Fibroblast of mammary gland (primary cell): ENCODE data around the gene LUC7L.
"Not testable (repeated sequence)": the region's sequence is repeated elsewhere in the genome, so short reads cannot be mapped to it uniquely, and the experiment has no call there.

Source experiments
- DNase-seq: peaks from one replicate; pipeline ENCODE4 v3.0.0-alpha.2; 2010; ENCODE audit warnings: low read depth
- H3K4me3 ChIP-seq: 2 replicates; pipeline ENCODE4 v1.5.1; 2011; ENCODE audit warnings: low read depth, mild to moderate bottlenecking, low read length, moderate library complexity; ENCODE audit not compliant: control insufficient read depth
- CTCF ChIP-seq: conservative IDR thresholded peaks from 2 replicates; pipeline ENCODE4 v1.5.1; 2011; ENCODE audit warnings: low read depth, low read length, inconsistent platforms; ENCODE audit not compliant: control insufficient read depth, insufficient read depth

Gene LUC7L

GRCh38 chr16:273547-274421, 44.5 kb upstream of the LUC7L start:
- no peak overlapping the region for H3K4me3 ChIP-seq
- no peak for TF ChIP-seq CTCF
- no peak for DNase-seq

- no peak for DNase-seq
- TF ChIP-seq CTCF, result no peak
- H3K4me3 ChIP-seq, result no peak overlapping the region
Measured at GRCh38 chr16:272633-273546, 43.6 kb upstream of the LUC7L start.

- TF ChIP-seq CTCF, result no peak
- H3K4me3 ChIP-seq, result no peak overlapping the region
- no peak for DNase-seq
Measured at GRCh38 chr16:270381-271255, 41.4 kb upstream of the LUC7L start.

GRCh38 chr16:269061-269796, 40.0 kb upstream of the LUC7L start:
- no peak overlapping the region for H3K4me3 ChIP-seq
- TF ChIP-seq CTCF, result no peak
- DNase-seq, result no peak

GRCh38 chr16:268141-269053, 39.1 kb upstream of the LUC7L start:
- DNase-seq, result no peak
- H3K4me3 ChIP-seq, result no peak overlapping the region
- TF ChIP-seq CTCF, result no peak

- not testable (repeated sequence) for DNase-seq, H3K4me3 ChIP-seq
Measured at GRCh38 chr16:267562-267961, 38.3 kb upstream of the LUC7L start.
